ENCODE results near the gene DHFR.
"Not testable (repeated sequence)": the region's sequence is repeated elsewhere in the genome, so short reads cannot be mapped to it uniquely, and the experiment has no call there.

DHFR gene

DNA sequence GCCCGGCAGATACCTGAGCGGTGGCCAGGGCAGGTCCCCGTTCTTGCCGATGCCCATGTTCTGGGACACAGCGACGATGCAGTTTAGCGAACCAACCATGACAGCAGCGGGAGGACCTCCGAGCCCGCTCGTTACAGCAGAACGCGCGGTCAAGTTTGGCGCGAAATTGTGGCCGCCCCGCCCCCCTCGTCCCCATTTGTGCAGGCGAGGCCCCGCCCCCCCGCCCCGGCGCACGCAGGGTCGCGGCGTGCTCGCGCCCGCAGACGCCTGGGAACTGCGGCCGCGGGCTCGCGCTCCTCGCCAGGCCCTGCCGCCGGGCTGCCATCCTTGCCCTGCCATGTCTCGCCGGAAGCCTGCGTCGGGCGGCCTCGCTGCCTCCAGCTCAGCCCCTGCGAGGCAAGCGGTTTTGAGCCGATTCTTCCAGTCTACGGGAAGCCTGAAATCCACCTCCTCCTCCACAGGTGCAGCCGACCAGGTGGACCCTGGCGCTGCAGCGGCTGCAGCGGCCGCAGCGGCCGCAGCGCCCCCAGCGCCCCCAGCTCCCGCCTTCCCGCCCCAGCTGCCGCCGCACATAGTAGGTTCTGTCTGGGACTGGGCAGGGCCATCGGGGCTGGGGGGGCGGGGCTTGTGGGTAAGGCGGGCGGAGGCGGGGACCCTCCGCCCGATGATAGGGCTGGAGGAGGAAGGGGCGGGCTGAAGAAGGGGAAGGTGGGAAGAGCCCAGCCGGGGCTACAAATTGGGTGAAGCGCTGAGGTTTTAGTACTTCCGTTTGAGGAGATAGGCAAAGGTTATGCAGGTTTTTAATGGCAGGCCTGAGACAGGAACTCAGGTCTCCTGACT is at the start of gene DHFR, which contains the start of gene MSH3:
Gene DHFR (minus strand): TSS at position 593 of the 840 bp plus-strand sequence. CDS start 494 bp downstream, at position 99.
Gene MSH3 (plus strand): TSS at position 262 of the 840 bp plus-strand sequence. CDS start 76 bp downstream, at position 338.
- DNase-seq, result peak; percentile 67

DNA sequence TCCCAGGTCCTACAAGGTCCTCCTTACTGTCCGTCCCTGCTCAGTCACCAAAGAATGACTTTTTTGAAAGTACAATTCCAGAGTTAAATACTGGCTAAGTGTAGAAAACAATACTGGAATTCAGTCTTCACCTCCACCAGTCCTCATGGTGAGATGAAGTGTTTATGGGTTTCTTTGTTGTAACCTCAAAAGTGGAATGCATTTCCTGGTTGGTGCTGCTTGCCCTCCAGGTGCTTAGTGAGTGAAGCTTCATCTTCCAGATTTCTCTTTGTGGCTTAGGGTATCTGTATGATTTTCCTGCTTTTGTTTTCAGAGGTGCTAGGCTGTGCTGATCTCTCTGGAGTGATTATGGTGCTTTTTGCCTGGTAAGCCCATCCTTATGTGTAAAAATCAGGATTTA is 49.4 kb upstream of the DHFR start:
- DNase-seq, result no peak

DNA sequence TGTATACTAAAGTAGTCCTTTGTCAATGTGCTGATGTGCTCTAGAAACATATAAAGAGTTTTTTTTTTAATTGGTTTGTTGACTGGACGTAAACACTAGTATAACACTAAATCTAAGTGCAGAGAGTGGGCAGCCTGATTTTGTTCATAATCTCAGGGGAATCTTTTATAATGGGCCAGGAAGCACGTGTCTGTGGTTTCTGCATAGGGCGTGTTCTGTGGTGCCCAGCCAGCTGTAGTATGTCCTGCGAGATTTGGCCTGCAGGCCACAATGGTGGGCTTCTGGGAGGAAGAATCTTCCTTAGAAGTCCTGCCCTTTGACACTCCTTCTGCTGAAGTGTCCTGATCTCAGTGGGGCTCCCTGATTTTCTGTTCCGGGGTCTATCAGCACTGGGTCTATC is 49.0 kb upstream of the DHFR start:
- no peak for DNase-seq

DNA sequence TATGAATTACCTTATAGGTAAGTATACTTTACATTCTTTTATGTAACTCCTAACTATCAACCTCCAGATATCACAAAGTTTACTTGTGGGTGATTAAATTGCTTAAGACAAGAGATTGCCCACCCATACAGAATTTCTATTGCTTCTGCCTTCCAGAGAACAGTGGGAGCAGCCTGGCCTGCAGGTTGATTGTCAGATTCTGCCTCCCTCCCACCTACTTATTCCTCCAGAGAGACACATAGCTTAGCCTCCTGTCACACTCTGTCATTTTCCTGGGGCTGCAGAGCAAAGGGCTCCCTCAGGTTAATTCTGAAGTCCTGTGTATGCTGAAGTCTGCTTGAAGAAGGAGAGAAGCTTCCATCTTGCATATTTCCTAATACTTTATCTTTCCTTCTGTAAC is 48.5 kb upstream of the DHFR start:
- no peak for DNase-seq

DNA sequence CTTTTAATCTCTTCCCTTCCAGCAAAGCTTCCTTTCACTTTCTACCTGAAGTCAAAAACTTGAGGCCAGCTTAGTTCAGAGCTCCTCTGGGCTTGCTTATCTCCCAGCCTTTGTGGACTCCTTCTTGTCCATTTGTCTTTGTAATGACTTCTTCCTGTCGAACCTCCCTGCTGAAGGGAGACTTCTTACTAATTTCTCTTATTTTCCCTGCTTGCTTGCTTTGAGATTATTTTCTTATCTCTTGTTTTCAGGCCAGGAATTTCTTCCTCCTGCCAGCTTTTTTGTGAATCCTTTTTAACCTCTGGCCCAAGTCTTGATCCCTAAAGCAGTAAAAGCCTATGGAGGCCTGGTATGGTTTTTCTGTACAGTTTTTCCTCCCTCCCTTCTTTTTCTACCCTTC is 46.8 kb upstream of the DHFR start:
- DNase-seq, result no peak

DNA sequence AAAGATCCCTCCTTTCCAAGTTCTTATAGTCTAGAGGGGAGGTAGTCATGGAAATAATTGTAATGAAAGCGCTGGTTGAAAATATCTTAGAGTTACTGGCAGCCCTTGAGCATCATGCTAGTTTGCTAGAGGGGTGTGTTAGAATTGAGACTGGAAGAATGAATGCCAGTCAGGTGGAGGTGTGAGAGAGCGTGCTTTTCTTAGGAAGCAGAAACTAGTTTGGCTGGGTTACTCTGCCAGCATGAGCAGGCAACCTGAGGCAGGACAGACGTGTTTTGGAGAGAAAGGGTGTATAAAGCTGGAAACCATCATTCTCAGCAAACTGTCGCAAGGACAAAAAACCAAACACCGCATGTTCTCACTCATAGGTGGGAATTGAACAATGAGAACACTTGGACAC is 43.6 kb upstream of the DHFR start:
- DNase-seq, result no peak

DNA sequence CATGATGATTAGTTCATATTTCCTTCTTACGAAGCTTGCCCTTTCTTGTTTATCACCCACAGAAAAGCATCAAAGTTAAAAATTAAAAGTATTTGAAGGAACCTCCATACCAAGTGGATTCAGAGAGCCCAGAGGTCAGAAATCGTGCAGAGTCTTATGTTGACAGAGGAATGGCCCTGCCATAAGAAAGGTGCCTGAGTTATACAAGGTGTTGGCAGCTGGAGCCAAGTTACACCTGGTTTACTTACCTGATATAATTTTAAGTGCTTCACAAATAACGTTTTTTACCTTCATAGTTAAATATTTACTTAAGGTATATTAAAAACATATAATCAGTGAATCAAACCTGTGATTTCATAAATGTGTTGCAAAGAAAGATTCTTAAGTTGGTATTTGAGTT is 42.3 kb upstream of the DHFR start:
- DNase-seq, result no peak

DNA sequence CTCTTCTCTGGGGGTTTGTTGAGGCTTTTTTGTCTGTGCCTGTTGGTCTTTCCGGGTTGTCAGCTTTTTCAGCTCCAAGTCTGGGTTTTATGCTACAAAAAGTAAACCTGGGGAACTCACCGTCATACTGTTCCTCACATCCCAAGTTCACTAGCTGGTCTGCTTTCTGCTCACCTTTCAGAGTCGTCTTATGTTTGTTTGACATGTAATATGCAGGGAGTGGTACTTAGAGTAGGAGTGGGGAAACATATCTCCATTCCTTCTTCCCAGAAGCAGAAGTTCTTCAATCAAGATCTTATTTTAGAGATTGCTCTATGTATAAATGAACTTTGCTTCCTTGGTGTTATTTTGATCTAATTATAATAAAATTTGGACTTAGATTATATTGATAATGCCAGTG is 41.7 kb upstream of the DHFR start:
- DNase-seq, result no peak

DNA sequence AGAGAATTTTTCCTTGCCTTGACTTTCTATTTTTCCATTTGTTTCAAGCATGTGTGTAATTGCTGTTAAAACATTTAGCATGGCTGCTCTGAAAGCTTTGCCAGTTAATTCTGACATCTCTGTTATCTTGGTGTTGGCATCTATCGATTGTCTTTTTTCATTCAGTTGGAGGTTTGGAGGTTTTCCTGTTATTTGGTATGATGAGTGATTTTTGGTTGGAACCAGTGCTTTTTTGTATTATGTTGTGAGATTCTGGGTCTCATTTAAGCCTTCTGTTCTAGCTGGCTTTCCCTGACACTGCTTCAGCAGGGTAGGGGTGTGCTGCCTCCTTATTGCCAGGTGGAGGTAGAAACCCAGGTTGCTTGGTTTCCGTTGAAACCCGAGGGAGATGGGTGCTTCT is 40.9 kb upstream of the DHFR start:
- no peak for DNase-seq

DNA sequence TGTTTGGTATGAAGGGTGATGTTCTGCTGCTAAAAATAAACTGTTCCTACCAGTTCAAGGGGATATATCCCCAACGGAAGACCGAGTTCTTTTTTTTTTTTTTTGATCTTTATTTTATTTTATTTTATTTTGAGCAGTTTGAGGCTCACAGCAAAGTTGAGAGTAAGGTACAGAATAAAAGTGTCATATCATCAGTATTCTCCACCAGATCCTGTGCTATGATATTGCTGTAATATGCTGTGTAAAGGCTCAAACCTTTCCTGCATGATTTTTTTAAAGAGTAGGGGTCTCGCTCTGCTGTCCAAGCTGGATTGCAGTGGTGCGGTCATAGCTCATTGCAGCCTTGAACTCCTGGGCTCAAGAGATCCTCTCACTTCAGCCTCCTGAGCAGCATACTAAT is 34.8 kb upstream of the DHFR start:
- DNase-seq, result no peak

DNA sequence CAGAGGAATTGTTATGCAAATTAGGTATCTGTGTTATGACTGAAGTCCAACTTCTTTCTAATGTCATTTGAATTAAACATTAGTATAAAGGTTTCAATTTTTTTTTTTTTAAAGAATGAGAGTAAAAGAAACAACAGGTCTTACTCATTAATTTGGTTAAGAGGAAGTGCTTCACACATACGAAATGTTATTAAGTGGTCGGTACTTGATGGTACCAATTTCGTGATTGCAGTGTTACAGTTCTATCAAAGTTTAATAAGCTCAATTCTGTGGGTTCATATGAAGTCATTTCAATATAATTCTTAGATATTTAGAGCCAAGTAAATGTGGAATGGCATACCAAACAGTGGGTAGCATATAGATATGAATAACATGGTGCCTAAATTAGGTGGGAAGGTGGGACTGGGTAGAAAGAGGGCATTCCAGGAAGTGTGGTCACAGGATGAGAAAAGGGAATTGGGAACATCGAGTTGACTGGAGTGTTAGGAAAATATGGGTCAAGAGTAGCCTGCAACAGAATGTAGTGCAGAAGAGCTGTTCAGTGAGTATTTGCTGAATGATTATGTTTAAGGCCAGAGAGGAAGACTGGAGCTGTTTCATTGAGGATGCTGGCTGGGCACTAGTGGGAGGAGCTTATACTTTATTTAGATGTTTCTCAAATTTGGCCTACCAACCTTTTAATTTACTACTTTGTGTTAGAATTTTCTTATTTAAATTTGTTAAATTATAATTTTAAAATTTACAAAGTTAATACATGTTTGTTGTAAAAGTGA is 34.1 kb upstream of the DHFR start:
- DNase-seq, result no peak

DNA sequence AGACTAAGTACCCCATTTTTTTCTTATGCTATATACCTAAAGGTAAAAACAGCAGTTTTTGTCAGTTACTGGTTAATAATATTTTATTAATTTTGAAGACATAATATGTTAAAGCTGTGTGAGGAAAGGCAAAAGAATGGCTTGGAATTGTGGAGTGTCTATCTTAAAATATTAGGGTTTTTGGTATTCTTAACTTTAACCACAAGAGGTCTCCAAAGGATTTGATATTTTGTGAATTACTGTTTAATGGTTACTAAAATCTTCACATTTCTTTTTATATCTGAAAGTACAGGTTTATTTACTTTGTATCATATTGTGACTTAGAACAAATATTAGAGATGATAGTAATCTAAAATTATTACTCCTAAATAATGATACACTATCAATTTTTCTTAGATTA is 32.0 kb upstream of the DHFR start:
- peak; percentile 4 for DNase-seq

DNA sequence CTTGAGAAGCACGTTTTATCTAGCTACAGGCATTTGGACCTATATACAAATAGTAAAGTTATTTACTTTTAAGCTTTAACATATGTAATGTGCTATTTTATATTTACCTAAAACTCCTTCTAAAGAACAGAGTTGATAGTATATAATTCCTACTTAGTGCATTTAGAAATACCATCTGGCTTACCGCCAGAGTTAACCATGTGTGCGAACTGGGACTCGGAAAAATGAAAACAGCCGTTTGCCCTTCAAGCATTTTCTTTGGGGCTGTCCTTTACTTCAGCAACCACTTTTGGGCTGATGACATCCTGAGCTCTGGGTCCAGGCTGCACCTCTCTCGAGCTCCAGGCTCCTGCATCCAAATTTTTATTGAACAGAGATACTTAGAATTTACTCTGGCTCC is 21.9 kb upstream of the DHFR start:
- no peak for DNase-seq

DNA sequence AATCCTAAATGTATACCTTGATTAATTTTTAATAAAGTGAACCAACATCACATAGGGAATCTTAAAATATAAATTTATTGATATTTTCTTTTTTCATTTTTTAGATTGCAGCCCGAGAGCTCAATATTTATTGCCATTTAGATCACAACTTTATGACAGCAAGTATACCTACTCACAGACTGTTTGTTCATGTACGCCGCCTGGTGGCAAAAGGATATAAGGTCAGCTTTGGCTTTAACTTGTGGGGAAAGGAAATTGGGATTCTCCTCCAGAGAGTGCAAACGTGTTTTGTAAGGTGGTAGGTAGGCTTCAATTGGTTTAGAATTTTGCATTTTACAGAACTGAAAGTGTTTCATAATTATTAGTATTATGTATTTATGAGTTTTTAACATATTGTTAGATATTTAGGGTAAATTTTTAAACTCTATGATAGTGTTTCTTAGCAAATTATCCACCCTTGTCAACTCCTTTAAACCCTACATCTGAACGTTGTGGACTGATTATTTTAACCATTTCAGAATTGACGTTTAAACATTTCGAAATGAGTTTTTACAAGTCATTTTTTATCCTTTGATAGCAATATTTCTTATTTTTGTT is 17.5 kb upstream of the DHFR start:
- peak; percentile 8 for DNase-seq

DNA sequence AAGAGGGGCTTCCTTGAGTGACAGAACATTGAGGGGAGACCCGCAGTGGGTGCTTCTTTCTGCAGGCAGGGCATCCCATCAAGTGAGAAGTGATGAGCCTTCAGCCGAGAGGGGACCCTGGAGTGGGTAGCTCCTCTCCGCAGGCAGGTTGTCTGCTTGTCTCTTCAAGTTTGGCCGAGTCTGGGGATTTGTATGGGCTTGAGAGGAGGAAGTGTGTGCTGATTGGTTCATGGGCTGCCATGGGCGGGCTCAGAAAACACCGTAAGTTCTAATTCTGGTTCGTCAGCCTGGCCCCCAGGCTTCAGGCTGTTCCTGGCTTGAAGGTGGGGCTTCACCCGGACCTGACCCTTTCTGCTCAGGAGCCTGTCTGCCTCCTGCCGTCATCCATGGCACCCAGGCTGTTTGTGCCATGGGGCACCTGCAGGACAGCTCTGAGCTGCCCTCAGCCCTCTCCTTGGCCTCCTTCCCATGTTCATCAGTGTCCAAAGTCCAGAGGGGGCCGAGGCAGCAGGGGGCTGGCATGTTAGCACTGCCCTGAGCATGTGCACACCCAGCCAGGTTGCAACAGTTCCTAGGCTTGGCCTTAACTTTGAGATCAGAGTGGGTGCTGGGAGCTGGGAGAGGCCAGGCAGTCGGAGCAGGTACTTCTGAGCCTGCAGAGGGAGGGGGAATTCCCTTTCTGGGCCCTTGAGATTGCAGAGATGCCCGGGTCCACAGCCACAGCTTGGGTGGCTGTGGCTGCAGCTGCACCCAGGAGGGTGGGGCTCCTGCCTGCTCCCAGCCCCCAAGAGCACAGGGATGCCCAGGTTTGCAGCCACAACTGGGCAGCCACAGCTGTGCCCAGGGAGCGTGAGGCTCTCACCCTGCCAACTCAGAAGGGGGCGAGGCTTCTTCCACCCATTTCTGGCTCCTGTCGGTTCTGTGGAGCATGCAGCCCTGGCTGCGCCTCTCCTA is 13.5 kb upstream of the DHFR start:
- no peak for DNase-seq

DNA sequence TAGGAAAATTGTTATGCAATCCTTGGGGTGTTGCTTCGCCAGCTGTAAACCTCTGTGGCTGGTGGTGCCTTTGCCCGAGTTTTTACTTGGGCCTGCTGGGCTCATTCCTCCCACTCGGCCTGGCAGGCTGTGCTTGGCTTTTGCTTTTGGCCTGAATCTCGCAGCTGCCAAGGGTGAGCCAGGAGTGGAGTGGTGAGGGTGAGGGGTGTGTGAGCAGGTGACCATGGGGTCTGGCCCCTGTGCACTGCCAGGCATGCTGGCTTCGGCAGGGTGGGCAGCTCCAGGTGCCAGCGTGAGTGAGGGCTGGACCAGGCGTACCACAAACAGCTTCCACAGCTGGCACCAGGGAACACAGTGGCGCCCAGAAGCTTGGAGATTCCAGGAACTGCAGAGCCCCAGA is 12.6 kb upstream of the DHFR start:
- DNase-seq, result no peak

DNA sequence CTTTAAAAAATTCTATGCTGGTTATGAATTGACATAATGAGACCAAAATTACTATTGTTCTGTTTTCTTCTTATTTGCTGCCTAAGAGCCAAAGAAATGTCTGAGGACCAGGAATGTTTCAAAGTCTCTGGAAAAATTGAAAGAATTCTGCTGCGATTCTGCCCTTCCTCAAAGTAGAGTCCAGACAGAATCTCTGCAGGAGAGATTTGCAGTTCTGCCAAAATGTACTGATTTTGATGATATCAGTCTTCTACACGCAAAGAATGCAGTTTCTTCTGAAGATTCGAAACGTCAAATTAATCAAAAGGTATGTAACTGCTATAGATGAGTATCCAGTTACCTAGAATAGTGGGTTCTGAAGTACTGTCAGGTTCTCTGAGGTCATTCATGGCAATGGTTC is 10.3 kb upstream of the DHFR start:
- DNase-seq, result no peak

DNA sequence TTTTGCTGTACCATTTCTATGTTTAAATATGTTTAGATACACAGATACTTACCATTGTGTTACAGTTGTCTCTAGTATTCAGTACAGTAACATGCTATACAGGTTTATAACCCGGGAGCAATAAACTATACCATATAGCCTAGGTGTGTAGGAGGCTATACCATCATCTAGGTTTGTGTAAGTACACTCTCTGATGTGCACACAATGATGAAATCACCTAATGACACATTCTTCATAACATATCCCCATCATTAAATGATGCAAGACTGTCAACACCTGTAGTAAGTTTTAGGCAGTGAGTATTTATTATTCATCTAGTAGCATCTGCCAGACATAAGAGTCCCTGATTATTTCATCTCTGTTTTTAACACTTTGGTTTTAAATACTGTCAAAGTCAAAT is 7.3 kb upstream of the DHFR start:
- DNase-seq, result no peak

DNA sequence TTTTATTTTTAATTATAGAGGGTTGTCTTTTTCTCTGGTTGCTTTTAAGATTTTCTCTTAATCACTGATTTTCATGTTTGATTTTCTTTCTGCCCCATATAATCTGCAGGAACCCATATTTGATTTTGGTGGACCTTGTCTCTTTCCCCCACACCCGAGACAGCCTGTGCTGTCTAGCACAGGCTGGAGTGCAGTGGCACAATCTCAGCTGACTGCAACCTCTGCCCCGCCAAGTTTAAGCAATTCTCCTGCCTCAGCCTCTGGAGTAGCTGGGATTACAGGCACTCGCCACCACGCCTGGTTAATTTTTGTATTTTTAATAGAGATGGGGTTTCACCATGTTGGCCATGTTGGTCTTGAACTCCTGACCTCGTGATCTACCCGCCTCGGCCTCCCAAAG is 5.9 kb upstream of the DHFR start:
- DNase-seq, result not testable (repeated sequence)

DNA sequence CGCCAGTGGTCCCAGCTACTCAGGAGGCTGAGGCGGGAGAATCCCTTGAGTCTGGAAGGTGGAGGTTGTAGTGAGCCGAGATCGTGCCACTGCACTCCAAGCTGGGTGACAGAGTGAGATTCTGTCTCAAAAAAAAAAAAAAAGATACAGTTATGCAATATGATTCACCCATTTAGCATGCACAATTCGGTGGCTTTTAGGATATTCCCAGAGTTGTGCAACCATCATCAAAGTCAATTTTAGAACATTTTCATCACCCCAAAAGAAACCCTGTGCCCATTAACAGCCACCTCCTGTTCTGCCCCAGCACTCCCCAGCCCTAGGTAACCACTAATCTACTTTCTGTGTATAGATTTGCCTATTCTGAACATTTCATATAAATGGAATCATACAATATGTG is 4.3 kb upstream of the DHFR start:
- no peak for DNase-seq

DNA sequence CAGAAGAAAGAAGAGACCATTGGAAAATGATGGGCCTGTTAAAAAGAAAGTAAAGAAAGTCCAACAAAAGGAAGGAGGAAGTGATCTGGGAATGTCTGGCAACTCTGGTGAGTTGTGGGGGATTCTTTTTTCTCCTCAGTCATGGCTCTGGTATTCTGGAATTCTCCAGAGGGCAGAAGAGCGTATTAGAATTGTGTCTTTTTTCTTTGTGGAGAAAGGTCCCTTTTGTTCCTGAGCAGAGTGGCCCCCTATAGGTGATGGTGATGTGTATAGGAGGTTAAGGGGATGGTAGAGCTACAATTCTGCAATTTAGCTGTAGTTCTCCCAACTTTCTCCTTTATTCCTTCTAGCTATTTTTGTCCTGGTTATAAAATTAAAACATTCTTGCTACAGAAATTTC is 1.6 kb upstream of the DHFR start:
- DNase-seq, result no peak

DNA sequence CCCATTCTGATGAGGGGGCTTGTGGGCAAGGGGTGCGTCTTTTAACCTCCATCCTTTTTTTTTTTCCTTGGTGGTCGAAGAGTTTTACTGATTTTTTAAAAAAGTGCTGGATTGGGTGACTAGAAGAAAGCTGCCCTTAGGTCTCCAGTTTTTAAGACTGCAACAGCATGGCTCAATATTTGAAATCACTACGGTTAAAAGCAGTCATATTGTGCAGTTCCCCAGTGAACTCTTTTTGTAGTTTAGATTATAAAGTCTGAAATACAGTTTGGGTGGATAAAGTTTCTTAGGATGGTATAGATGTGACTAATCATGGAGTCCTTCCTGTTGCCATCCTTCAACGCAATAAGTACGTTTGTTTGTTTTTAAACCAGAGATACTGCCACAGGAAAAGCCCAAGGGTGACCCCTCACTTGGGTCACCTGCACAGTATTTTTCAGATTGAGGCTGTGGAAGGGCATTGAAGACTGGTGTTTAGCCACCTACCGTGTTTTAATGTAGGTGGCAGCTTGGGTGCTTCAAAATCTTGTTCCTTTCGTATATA is 520 bp upstream of the DHFR start:
- DNase-seq, result no peak

DNA sequence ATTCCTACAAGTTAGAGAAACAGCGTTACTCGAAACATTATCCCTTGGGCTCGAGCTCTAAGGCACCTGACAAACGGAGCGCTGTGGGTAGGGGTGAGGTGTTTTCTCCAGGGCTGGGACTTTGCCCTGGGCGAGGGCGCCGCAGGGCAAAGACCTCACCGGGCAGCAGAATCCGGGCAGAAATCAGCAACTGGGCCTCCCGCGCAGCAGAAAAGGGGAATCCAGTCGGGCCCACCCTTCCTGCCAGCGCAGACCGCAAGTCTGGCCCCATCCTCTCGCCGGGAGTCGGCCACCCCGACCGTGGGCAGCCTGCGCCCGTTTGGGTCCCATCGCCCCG is 761 bp downstream of the DHFR start:
- DNase-seq, result no peak
